EH (cell line): ENCODE results near the gene SRRM4.

ENCODE experiments used
- DNase-seq: peaks from one replicate; pipeline ENCODE4 v3.0.0-alpha.2; 2015; ENCODE audit warnings: low read depth

The SRRM4 gene

GRCh38 chr12:119169150-119169549, 187.8 kb downstream of the SRRM4 start:
- DNase-seq = no peak

DNA sequence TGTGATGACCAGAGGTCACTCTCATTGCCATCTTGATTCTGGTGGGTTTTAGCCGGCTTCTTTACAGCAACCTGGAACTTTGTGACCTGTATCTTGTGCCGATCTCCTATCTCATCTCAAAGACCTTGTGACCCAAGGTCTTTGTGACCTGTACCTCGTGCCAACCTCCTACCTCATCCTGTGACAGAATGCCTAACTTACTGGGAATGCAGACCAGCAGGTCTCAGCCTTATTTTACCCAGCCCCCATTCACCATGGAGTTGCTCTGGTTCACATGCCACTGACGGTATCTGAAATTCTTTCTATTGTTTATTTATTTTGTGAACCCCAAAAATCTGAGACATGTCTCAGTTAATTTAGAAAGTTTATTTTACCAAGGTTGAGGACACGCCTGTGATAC, 189.9 kb downstream of the SRRM4 start:
- no peak for DNase-seq

- DNase-seq = no peak
Observed at GRCh38 chr12:119171691-119172425, 190.5 kb downstream of the SRRM4 start.

DNA sequence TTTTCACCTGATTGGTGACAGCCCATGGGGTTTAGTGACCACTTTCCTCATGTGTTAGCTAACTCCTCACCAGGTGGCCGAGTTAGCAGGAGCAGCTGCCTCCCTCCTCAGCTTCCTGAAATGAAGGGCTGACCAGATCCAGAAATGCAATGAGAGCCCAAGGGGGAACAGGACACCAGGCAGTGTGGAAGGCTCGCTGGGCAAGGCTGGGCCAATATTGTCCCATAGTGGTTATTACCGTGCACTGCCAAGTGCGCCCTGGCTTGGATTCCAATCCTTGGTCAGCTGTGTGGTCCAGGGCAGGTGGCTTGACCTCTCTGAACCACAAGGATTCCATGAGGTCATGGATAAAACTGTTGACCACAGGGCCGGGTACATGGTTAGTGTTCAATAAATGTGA, 193.7 kb downstream of the SRRM4 start:
- DNase-seq = no peak

DNA sequence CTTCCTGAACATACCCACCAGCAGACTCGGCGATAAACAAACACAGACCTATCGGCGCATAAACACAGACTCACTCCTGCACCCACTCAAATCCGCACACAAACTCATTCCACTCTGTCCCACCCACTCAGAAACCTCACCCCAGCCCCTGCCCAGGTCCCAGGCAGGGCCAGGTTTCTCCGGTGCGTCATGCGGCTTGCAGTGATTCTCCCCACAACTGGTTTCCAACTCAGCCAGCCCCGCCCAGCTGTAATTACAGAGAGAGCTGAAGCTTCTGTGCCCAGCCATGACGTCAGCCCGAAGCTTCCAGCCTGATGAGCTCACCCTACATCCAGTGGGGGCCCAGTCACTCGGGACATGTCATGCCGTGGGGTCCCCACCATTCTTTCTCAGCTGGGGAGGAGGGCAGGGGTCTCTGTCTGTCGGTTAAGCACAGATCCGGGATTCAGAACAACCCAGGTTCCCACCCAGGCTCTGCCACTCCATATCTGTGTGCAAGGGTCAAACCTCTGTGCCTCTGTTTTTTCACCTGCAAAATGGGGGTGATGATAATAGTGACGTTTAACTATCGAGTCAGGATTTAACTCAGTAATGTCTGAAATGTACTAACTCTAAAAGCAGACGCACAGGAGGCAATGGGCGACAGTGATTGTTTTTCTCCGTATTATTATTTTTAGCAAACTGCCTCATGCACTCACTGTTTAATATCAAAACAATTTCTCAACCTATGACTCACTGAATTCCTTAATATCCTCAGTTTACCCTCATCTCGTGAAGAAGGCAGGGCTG, 195.1 kb downstream of the SRRM4 start:
- peak; percentile 90 for DNase-seq

DNA sequence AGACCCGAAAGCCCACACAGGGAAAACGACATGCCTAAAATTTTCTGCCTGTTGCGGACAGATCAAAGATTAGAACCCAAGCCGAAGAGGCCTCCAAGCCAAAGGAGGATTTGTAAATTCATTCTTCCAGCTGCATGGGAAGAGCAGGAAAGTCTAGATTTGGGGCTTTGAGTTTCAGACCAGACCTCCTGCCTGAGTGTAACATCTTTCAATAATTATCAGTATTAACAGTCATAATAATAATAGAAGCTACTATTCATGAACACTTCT, 195.7 kb downstream of the SRRM4 start:
- no peak for DNase-seq

DNA sequence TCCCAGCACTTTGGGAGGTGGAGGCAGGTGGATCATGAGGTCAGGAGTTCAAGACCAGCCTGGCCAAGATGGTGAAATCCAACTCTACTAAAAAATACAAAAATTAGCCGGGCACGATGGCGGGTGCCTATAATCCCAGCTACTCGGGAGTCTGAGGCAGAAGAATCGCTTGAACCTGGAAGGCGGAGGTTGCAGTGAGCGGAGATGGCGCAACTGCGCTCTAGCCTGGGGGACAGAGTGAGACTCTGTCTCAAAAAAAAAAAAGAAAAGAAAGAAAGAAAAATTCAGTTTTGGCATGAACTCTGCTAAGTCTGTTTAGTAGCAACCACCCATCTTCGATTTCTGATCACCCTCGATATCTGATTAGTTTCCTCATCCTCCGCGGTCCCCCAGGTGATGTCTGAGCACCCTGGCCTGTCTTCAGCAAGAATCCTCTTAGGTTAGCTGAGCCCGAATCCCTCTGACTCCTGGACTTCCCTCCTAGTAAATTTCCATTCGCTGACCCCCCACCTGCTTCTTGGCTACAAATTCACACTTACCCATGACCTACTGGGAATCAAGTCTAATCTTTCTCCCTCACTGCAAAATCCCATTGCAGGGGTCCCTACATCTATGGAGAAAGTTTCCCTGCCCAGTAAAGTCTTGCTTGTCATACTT, 196.5 kb downstream of the SRRM4 start:
- DNase-seq = no peak

GRCh38 chr12:119178544-119179334, 197.4 kb downstream of the SRRM4 start, which contains the start of gene HSPB8:
Gene HSPB8 (plus strand): TSS chr12:119178931. CDS start chr12:119179313, 382 bp downstream.
- DNase-seq = peak; percentile 94

- DNase-seq = peak; percentile 85
Observed at GRCh38 chr12:119179335-119180021, 198.1 kb downstream of the SRRM4 start.

- peak; percentile 62 for DNase-seq
Observed at GRCh38 chr12:119180380-119181040, 199.2 kb downstream of the SRRM4 start.

DNA sequence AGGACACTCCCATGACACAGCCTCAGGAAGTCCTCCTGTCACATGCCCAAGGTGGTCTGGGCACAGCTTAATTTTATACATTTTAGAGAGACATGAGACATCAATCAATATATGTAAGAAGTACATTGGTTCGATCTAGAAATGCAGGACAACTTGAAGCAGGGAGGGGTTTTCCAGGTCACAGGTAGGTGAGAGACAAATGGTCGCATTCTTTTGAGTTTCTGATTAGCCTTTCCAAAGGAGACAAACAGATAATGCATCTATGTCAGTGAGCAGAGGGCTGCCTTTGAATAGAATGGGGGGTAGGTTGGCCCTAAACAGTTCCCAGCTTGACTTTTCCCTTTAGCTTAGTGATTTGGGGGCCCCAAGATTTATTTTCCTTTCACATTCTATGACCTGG, 199.9 kb downstream of the SRRM4 start:
- no peak for DNase-seq

DNA sequence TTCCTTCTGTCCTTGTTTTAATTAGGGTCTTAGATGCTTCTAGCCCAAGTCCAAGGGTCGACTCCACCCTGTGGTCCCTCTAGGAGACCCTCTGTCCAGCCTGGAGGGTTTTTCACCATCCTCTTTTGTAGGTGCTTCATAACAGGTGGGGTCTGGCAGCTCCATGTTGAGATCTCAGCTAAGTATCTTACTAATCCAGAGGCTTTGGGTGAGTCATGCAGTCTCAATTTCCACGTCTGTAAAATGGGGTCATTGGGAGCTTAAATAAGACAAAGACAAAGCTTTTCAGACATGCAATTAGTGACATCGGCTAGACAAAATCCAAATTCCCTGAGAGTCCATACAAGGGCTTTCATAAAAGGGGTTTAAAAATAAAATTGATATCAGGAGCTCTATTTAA, 200.6 kb downstream of the SRRM4 start:
- no peak for DNase-seq

- peak; percentile 25 for DNase-seq
Observed at GRCh38 chr12:119182701-119183493, 201.6 kb downstream of the SRRM4 start.

GRCh38 chr12:119183942-119184695, 202.8 kb downstream of the SRRM4 start:
- DNase-seq = no peak

DNA sequence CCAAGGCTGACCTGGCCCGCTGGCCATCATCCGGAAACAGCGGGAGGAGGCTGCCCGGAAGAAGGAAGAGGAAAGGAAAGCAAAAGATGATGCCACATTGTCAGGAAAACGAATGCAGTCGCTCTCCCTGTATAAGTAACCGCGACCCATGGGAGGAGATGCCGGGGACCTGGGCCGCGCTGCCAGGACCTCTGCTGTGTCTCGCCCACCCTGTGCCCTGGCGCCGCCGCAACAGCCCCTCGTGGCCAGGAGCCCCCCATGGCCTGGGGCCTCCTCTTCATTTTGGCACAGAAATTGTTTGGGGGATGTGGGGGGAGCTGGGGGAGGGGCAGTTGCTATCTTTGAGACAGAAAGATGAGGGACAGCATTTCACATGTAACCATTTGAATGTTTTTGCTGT, 213.9 kb downstream of the SRRM4 start:
- DNase-seq = no peak

GRCh38 chr12:119198440-119198839, 217.1 kb downstream of the SRRM4 start:
- DNase-seq = no peak

GRCh38 chr12:119200601-119201000, 219.3 kb downstream of the SRRM4 start:
- no peak for DNase-seq

GRCh38 chr12:119201789-119202543, 220.6 kb downstream of the SRRM4 start:
- DNase-seq = no peak

GRCh38 chr12:119202544-119202943, 221.2 kb downstream of the SRRM4 start:
- DNase-seq = no peak
